GM12801 (cell line): Measurements from ENCODE around the gene TP53I11.

Source experiments
- TF ChIP-seq, protein P1 (sequence below): IDR thresholded peaks from one replicate; pipeline ENCODE4 v1.5.1; 2011; ENCODE audit warnings: control low read depth; ENCODE audit not compliant: insufficient read length; ENCODE audit errors: extremely low read depth

TP53I11 gene

DNA sequence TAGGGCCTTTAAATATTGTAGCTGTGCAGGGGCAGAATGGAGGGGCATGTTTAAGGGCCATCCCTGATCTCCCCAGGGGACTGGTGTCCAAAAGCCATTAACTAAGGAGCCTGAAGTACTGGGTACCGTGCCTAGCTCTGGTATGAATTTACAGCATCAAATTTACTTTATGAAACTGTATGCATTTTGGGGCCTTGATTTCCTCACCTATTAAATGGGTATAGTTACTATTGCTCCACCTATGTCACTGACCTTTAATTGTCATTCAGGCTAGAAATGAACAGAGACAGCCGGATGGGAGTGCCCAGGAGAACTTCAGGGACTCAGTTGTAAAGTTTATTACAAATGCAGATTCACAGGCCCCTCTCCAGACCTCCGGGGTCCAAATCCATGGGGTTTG is 11.8 kb upstream of the TP53I11 start:
- TF ChIP-seq, protein P1, sequence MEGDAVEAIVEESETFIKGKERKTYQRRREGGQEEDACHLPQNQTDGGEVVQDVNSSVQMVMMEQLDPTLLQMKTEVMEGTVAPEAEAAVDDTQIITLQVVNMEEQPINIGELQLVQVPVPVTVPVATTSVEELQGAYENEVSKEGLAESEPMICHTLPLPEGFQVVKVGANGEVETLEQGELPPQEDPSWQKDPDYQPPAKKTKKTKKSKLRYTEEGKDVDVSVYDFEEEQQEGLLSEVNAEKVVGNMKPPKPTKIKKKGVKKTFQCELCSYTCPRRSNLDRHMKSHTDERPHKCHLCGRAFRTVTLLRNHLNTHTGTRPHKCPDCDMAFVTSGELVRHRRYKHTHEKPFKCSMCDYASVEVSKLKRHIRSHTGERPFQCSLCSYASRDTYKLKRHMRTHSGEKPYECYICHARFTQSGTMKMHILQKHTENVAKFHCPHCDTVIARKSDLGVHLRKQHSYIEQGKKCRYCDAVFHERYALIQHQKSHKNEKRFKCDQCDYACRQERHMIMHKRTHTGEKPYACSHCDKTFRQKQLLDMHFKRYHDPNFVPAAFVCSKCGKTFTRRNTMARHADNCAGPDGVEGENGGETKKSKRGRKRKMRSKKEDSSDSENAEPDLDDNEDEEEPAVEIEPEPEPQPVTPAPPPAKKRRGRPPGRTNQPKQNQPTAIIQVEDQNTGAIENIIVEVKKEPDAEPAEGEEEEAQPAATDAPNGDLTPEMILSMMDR, result no peak

DNA sequence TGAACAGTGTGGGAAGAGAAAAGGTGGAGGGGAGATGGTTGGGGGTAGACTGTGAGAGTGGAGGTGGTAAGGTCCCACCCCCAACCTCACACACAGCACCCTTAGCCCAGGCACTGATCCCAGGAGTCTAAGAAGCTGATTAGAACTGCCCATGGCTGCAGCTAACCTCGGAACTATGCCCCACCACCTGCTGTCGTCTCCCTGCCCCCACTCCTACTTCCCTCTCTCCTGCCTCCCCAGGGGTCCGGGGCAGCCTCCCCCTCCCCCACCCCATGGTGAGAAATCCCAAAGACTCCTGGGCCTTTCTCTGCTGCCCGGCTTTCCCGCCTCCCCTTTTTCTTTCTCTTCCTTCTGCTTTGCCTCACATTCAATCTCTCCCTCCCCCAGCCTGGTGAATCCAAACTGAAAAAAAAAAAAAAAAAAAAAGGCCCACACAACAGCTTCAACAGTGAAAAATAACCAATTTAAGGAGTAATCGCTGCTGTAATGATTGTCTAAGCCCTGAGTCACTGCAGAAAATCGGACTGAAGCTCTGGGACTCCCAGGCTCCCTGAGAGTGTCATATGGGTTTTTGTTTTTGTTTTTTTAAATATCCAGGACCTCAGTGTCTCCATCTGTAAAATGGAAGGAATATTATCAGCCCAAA is 9.6 kb upstream of the TP53I11 start:
- TF ChIP-seq, protein P1, result no peak

DNA sequence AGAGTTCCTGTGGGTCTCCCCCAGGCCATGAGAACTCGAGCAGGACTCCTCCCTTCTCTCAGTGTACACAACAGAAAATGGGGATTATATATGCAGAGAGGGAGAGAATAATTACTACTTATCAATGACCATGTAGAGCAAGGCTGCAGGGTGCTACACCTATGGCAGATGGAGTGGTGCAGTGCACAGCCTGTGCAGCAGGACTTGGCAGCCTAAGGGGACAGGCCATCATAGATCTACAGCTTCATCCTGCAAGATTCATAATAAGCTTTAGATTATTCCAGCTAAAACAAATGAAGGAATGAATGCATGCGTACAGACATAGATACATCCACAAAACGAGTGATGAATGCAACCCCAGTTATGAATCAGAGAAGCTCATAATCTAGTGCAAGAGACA is 8.4 kb upstream of the TP53I11 start:
- TF ChIP-seq, protein P1, result no peak

DNA sequence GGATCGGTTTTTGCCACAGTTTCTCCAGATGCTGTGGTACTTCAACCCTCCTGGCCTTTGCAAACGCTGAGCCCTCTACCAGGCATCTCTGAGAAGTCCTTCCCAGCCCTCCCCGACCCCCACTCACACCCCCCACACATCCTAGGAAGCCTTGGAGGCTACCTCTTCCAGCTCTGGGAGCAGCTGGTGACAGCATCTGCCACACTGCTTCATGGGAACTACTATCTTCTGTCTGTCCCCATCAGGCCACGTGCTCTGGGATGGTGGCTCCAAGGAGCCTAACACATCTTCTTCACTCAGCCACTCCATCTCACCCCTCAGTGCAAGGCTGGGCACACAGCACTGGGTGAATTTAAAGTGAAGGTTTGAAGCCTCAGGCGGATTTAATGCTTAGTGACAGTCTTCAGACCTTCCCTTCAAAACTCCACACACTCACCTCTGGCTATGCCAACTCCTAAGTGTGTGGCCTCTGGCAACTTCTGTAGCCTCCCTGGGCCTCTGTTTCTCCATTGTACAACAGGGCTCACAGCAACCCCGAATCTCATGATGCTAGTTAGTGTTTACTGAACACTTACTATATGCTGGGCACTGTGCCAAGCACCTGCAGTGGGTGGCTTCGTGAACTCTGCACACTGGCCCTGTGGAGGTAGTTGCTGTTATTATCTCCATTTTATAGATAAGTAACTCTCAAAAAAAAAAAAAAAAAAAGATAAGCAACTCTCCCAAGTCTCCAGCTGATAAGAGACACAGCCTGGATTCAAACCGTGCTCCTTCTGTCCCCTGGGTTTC is 7.3 kb upstream of the TP53I11 start:
- TF ChIP-seq, protein P1, result no peak

DNA sequence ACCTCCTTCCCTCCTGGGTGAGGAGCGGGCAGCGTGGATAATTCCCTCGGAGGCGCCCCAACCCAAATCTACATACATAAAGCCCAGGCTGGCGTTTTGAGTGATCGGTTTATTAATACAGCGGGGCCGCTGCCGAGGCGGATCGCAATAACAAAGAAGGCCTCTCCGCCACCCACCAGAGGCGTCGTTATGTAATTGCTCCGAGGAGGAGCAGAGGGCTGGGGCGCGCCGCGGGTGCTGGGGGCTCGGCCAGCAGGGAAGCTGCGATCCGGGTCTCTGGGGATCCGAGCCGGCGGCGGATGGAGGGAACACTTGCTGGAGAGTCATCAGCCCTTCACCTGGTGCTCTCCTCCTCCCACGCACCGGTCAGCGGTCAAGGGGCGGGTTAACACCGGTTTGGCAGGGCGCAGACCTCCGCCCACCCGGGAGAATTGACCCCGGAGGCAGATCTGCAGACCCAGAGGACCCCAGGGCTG is 6.4 kb upstream of the TP53I11 start:
- TF ChIP-seq, protein P1, result no peak

DNA sequence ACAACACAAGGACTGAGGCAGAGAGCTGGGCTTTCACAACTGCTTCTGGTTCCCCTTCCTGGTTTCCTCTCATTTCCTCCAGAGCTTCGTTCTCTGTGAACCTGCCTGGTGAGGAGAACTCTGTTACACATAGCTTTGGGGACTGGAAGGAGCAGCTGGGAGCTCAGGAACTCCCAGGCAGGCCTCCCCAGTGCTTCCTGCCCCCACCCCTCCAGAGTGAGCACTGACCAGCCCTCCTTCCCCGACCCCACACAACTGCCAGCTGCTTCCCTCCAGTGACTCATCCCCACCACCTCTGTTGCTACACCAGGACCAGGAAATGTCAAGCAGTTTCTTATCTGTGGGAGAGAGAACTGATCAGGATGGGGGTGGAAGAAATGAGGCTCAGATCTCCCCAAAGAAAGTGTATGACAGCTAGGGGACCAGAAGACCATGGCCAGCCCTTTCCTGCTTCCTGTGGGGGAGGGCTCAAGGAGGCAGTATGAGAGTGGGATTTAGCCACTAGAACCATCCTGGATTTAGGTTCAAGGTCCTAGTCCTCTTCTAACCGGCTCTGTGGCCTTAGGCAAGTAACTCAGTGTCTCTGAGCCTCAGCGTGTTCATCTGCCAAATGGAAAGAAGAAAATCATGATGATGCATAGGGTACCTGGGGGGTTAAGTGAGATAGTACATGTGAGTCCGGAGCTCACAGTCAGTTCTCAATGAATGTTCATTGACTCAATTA is 4.5 kb upstream of the TP53I11 start:
- TF ChIP-seq, protein P1, result no peak

DNA sequence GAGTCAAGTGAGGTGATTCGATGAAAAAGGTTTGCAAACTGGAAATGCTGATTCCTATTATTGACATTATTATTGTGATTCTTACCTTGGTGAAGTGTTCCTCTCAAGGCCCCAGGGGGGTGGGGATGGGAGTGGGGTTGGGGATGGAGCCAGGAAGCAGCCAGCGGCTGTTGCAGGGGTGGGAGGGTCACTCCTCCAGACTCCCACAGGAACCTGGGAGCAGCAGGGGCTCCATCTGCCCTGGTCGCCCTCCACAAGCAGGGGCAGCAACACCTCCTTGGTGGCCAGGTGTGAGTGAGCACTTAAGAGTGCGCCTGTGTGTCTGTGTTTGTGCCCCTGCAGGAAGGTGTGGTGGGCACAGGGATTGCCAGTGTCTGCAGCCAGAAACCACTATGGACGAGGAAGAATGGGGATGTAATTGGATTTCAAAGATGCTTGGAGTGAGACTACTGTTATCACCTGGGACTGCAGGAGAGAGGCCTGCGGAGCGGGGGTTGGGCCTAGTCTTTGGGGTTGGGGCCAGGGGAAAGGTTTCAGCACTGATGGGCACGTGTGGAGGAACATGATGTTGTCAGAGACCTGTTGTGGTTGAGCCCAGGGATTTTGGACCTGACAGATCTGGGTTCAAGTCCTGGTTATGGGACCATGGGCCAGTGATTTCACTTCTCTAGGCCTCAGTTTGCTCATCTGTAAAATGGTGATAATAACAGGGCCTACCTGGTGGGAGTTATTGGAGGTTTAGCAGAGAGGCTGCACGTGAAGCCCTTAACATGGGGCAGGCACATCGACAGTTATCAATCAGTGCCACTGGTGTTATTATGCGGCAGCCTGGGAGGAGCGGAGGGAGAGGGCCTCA is 3.6 kb upstream of the TP53I11 start:
- TF ChIP-seq, protein P1, result no peak
